T-helper 1 cell (primary cell): Measurements from ENCODE around the gene MDC1.

Experiments
- DNase-seq, 5 donors: peaks; one replicate each; pipeline ENCODE4 v3.0.0-alpha.2; 2012 to 2020

MDC1 gene

GRCh38 chr6:30703821-30704220 is 13.3 kb downstream of the MDC1 start:
- no peak for DNase-seq

- no peak for DNase-seq
Measured at GRCh38 chr6:30703011-30703410, 14.1 kb downstream of the MDC1 start.

GRCh38 chr6:30700340-30700739 is 16.7 kb downstream of the MDC1 start:
- no peak for DNase-seq

DNA sequence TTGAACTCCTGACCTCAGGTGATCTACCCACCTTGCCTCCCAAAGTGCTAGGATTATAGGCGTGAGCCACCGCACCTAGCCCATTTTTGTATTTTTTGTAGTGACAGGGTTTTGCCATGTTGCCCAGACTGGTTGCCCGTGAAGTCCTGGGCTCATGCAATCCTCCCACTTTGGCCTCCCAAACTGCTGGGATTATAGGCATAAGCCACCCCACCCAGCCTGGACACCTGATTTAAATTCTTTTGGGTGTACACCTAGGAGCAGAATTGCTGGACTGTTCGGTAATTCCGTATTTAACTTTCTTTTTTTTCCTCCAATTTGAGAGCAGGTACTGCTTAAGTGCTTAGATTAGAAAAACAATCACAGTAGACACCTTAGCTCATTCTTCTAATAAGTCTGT is 20.6 kb downstream of the MDC1 start:
- no peak for DNase-seq

DNA sequence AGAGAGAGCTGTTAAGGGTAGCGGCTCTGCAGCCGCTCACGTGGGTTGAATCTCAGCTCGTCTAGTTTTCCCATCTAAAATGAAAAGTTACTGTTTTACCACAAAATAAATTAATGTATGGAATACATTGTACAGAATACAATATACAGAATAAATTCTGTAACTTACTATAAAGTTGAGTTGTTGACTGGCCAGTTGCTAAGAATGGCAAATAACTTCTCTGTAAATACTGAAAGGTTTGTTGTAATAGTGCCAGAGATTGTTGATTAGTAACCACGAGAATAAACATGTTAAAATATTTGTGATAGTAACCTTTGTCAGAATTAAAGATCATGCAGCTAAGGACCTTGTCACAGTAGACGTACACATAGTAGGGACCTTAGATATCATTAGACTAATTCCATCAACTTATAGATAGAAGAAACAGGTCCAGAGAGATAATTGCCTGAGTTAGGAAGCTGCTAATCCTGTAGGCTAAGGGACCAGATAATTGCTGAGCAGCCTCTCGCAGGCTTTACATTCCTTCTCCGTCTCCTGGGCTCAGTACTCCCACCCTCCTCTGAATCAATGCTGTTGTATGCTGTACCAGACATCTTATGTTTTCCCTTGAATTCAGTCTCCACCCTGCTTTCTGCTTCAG is 25.8 kb downstream of the MDC1 start:
- no peak for DNase-seq

DNA sequence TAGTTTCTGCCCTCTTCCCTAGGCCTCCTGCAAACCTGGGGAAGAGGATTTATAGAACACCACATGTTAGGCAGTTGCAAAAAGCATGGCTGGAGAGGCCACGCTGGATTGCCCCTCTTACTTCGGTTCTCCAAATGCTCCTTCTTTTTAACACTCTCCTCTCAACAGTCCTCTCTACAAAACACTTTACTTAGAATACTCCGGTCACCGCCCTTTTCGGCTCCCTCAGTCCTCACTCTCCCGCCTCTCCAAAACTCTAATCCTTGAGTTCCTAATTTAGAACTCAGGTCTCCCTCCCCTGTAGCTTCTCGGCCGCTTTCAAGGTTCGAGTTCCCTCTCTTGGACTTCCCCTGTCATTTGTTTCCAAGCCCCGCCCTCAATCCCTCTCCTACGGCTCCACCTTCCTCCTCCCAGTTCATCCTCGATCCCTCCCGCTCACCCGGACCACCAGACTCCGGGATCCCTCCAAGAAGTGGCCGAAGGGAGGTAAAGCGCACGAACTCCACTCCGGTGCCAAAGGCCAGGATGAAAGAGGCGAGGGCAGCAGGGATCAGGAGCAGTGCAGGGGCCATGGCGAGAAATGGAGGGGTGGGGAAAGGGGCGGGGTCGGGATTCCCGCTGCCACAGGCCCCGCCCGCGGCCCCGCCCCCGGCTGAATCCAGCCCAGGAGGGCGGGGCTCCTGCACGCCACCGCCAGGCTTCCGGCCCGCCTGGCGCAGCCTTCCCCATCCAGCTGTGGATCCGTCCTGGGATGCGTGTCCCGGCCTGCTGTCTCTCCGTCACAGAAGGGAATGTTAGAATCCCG is 26.5 kb downstream of the MDC1 start, which contains the start of gene NRM:
Gene NRM, minus strand, starts transcription at position 582 of the 805 bp plus-strand sequence. Its CDS starts 10 bp downstream, at position 572.
- DNase-seq, result peak; percentile 56 to 79 (median 65)

DNA sequence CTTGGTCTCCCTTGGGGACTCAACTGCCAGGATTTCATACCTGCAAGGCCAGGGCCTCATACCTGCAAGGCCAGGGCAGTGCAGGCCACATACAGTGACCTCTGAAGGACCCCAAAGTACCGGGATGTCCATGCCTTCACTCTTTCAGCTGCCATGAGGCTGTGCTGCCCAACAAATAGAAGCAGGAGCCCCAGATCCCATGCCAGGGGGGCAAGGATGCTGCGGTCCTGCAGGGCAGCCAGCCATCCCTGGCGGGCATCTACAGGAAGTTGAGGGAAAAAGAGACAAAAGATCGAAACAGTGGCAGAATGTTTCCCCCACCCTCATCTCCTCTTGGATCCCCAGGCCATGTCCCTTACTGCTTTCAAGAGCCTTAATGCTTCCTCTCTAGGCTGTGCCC is 27.1 kb downstream of the MDC1 start:
- DNase-seq, result no peak

DNA sequence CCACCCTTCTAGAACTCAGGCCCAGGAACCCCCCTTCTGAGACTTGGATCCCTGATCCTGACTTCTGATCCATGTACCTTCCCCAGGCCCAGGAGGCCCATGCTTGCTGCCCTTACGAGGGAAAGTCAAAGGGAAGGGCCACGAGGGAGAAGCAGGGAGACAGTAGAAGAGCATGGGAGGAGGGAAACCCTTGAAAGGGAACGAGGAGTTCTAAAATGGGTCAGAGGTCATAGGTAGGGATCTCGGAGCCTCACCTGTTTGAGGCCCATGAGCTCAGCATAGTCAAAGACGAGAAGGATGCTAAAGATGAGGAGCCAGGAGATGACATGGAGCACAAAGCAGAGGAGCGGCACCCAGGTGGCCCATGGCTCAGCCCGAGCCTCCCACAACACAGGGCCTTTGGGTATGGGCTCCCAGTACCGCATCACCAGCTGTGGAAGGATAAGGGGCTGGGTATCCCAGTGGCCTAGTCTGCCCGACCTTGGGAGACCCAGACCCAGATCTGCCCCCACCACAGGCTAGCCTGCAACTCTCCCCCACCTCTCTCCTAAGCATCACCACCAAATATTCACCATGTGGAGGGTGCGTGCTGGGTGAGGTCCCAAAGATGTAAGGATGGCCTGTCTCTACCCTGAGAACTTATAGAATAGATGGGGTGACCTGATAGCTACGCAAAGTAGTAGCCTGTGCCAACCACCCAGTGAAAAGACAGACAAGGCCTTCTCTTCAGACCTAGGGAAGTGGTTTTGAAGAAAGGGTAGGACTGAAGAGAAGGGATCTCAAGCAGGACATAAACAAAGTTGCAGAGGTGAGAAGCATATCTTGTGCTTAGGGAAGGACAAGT is 27.8 kb downstream of the MDC1 start:
- no peak for DNase-seq

DNA sequence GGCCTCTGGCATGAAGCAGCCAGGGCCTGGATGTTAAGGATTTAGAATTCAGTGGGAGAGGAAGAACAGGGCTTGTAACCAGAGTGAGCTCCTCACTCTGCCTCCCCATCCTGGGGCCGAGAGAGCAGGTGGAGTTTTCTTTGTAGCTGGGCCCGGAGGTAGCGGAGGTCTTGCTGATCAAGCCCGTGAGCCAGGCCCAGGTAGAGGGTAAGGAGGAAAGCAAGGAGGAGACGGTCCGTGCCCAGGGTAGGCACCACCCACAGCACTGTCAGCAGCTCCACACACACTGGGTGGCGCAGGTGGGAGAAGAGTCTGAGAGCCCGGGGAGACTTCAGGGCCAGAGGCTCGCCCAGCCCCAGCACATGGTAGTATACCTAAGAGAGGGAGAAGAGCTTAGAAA is 28.5 kb downstream of the MDC1 start:
- no peak for DNase-seq

GRCh38 chr6:30687659-30688431 is 29.2 kb downstream of the MDC1 start:
- DNase-seq, result no peak

GRCh38 chr6:30686908-30687658 is 30.0 kb downstream of the MDC1 start:
- DNase-seq, result peak; percentile 68 to 80 (median 71)

GRCh38 chr6:30686009-30686907 is 30.8 kb downstream of the MDC1 start, which contains the start of gene PPP1R18:
PPP1R18 (minus strand) TSS chr6:30686645; CDS start chr6:30686018, 627 bp downstream.
- DNase-seq, result peak; percentile 68 to 82 (median 80)

- peak in 1 of 5 donors; percentile 46 for DNase-seq
Measured at GRCh38 chr6:30685157-30686008, 31.7 kb downstream of the MDC1 start.

DNA sequence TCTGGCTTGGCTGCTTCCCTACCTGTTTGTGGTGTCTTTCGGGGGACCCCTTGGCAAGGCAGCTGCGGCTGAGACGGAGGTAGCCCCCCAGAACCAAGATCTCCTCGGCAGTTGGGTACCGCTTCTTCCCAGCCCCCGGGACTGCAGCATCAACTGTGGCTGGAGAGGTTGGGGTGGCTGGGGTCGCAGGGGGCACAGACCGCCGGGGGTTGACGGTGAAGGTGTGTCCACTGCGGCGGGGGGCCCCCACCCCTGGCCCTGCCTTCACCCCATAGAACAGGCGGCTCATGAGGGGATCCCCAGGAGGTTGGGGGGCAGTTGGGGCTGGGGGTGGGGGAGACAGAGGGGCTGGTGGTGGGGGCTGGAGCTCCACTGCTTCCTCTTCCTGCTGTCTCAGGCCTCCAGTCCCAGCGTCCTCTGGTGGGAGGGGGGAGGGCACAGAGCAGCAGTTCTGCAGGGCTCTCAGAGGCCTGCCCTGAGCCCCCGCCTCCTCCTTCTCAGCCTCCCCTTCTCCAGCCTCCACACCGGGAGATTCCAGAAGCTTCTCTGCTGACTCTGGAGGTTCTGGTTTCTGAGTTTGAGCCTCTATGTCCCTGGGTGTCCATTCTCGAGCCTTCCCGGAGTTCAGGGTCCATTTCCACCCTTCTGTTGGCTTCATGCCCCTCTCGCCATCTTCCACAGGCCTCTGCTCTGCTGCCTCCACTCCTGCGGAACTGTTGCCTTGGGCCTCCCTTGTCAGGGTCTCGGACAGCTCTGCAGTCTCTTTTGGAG is 32.5 kb downstream of the MDC1 start:
- DNase-seq, result peak; percentile 24 to 71 (median 32)

GRCh38 chr6:30683980-30684338 is 33.1 kb downstream of the MDC1 start:
- no peak for DNase-seq

- DNase-seq, result no peak
Measured at GRCh38 chr6:30683183-30683979, 33.7 kb downstream of the MDC1 start.
